ENCODE data around the gene SMAD9.

DNA sequence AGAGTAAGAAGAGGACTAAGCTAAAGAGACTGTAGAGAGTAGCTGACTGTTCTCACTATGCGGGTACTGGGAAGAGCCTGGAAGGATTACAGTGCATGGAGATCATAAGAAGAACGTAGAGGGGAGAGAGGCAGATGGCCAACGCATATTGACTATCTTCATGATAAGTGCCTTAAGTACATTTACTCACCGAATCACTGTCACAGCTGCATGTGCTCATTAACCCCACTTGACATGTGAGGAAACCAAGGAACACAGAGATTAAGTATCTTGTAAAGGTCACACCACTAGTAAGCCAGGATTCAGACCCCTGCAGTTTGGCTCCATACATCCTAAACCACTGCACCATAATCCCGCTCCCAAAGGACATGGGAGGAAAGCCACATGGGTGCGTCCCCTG is 34.1 kb downstream of the SMAD9 start:
- TF ChIP-seq, protein P1, sequence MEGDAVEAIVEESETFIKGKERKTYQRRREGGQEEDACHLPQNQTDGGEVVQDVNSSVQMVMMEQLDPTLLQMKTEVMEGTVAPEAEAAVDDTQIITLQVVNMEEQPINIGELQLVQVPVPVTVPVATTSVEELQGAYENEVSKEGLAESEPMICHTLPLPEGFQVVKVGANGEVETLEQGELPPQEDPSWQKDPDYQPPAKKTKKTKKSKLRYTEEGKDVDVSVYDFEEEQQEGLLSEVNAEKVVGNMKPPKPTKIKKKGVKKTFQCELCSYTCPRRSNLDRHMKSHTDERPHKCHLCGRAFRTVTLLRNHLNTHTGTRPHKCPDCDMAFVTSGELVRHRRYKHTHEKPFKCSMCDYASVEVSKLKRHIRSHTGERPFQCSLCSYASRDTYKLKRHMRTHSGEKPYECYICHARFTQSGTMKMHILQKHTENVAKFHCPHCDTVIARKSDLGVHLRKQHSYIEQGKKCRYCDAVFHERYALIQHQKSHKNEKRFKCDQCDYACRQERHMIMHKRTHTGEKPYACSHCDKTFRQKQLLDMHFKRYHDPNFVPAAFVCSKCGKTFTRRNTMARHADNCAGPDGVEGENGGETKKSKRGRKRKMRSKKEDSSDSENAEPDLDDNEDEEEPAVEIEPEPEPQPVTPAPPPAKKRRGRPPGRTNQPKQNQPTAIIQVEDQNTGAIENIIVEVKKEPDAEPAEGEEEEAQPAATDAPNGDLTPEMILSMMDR (IDR thresholded peaks at IDR 0.05; ENCODE audit: insufficient read depth, low read length, poor library complexity, severe bottlenecking): no peak
- TF ChIP-seq EZH2phosphoT487 (conservative IDR thresholded peaks at IDR 0.05; ENCODE audit: low read length): no peak

Data from SU-DHL-6 (cell line).